Measurements from ENCODE around the gene NOS1AP.

NOS1AP gene

DNA sequence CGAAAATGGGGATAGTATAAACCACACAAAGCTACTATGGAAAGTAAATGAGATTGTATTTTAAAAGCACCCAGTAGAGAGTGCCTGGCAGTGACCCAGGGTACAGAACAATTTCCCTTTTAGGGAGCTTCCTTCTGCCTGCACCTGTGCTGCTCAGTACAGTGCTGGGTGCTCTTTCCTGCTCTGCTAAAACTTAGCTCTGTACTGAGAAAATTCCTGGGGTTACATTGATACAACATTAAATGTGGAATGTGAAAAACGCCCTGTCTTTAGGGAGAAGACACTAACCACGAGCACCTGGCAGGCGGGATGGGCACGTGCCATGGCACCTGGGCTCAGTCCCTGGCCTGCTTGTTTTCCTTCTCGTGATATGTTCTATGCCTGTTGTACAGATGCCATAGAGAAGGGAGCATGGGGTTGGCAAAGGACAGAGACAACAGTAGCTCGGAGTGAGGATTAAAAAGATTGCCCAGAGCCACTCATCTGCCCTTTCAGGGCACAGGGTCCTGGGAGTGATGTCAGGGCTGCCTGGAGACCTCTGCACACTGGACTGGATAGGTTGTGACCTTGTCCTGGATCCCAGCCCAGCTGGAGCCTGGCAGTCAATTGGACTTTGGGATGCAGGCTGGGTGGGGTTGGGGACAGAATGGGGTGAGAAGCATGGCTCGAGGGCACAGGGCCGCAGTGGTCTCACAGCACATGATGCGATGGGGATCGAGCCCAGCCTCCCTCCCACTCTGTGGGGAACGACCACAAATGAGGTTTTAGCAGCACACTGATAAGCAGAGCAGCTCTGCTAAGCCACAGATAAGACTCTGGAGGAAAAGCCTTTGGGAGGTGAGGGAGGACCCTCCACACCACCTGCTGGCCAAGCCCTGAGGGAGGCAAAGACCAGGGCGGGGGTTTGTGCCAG lies 302.9 kb downstream of the NOS1AP start:
- DNase-seq: no peak

DNA sequence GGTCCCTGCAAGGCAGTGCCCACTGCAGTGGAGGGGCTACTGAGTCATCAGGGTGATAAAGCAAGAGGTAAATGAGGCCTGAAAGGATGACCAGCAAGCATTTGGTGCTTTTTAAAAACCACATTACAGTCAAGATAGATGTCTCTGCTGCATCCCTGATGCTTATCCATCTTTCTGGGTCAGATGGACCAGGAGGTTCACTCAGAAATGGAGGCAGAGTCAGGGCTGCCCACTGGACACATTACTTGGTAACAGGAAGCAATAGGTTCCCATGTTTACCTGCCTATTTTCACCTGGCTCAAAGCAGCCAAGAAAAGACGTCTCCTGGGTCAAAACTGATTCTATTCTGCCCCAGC lies 303.6 kb downstream of the NOS1AP start:
- no peak for DNase-seq

DNA sequence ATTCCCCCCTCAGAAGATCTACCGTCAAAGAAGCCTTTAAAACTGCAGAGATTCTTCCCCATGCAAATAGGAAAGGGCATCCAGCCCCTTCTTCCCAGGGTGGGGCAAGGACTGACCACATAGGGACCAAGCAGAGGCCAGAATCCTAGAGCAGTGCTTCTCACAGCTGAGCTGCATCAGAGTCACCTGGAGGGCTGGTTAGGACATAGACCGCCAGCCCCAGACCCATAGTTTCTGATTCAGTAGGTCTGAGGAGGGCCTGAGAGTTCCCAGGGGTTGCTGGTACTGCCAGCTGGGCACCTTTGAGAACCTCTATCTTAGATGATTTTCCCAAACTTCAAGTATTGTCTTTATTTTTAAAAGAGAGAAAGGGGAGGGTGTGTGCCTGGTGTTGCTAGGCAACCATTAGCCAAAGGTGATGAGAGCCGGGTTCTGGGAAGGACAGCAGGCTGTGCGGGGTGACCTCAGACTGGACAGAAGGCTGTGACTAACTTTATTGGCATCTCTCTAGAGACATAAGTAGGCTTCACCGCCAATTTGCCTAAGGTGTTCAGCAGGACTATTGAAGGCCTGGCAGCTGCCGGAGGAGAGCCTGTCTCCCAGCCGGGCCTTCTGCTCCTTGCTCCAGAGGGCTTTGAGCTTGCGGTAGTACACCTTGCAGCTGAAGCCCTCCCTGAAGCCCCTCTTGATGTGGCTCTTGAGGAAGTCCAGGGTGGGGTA lies 304.2 kb downstream of the NOS1AP start:
- DNase-seq: no peak

DNA sequence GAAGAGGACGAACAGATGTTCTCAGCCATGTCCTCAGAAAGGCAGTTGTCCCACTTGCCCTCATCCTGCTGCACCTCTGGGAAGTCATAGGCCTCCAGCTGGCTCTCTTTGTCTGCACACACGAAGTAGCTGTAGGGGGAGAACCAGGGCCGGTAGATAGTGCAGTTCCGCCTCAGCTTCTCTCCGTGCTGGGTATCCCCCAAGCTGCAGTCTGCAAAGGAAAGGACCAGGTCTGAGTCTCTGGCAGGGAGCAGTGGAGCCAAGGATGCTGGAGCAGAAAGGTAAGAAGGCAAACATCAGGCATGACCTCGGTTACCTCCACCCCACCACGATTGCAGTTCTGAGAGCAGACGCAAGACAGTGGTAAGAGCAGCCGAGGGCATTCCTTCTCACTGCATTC lies 304.9 kb downstream of the NOS1AP start:
- no peak for DNase-seq

DNA sequence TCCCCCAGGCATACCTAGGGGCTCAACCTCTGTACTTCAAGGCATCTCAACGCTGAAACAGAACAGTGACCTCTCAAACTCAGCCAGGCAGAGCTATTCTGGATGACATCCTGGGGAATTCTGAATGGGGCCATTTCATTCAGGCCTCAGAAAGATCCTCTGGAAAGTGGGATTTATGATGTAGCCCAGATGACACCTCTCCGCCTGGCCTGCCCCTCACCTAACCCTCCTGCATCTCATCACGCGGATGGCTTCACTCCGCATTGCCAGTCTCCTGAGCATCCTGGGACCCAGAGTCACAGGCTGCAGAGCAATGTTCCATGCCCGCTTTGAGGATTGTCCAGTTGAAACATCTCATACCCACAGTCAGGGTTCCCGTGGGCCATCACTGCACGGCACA lies 306.0 kb downstream of the NOS1AP start:
- DNase-seq: no peak

DNA sequence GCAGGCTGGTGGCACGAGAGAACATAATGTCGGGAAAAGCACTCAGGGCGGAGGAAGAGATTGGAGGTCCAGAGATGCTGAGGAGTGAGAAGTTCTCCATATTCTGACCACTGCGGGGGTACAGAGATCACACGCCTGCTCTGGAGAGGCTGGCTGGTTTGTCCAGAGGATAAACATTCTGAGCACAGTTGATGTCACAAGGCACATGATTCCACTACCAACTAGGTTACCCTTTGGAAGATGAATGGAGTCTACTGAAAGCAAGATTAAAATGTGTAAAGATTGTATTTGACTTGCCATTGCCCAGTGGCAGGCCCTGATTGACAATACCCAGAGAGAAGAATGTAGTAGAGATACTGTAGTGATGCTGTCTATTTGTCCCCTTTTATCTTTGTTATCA lies 307.2 kb downstream of the NOS1AP start, which contains the start of gene SPATA46:
TSS of gene SPATA46 (minus strand) at position 164 of the 400 bp plus-strand sequence. CDS start at position 100, 64 bp downstream.
- DNase-seq: no peak

DNA sequence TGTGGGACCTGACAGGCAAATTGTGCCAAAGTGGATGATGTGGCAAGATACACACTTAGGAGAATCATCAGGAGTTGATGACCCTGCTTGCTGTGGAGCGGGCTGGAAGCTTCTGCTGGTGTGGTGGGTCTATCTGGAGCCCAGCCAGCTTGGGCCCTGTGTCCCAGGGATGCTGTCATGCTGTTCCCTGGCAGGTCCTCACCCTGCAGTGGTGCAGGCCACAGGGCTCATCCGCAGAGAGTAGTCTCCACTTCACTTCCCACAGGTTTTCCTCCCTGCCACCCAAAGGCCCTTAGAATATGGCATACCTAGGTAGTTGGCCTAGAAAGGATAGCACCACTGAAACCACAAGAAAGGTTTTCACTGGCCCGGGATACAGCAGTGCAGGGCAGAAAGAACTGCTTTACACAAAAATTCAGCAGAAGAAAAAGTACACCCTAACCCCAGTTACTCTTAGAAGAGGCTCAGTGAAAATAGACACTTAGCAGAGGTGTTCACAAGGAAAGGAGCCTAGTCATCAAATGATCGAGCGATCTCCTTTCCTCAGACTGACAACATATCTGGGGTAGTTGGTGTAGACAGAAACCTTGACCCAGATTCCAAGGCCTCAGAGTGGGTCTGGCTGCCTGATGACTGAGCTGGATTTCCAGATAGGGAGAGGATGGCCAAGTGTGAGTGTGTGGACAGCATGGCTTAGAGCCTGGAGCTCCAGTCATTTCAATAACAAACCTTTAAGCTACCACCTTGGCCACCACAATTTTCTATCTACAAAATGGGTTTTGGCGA lies 310.8 kb downstream of the NOS1AP start:
- DNase-seq: no peak

DNA sequence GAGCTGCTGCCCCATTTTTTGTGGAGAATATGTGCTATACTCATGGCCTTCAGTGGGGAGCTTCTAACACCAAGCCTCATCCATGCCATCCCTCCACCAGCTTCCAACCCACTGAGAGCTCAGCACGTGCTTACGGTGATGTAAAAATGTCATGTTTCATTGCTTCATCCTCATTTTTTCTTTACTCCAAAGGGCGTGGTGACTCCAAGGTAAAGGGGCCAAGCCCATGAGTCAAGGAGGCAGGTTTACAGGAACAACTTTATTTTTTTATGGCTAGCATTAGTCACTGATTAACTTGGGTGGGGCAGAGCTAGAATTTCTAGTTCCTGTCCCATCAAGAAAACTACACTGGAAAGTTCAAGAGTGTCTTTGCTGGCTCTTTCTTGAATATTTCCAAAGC lies 311.9 kb downstream of the NOS1AP start, which contains the start of gene C1orf226:
TSS of gene C1orf226 (plus strand) at position 346 of the 400 bp plus-strand sequence. CDS start 174 bp downstream, outside the sequence.
- no peak for DNase-seq

DNA sequence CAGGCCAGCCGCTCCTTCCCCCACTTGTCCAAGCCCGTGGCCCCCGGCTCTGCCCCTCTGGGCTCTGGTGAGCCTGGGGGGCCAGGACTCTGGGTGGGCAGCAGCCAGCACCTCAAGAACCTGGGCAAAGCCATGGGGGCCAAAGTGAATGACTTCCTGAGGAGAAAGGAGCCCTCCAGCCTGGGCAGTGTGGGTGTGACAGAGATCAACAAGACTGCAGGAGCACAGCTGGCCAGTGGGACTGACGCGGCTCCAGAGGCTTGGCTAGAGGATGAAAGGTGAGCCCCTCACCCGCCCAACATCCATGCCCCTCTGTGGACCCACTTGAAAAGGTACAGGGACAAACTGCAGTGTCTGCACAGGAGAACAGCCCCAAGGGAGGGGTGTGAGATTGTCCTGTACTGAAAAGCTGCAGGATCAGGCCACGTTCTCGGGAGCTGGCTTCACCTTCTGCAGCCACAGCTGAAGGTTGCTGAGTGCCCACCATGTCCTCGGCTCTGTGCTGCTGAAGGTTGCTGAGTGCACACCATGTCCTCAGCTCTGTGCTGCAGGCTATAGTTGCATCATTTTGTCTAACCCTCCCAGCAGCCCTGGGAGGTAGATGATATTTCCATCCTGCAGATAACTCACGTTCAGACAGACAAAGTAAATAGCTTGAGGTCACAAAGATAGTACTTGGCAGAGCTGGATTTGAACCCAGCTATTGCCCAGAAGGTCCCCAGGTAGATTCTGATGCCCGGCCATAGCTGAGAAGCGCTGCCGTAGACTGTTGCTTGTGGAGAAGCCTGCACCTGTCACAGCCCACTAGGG lies 312.7 kb downstream of the NOS1AP start:
- DNase-seq: no peak

DNA sequence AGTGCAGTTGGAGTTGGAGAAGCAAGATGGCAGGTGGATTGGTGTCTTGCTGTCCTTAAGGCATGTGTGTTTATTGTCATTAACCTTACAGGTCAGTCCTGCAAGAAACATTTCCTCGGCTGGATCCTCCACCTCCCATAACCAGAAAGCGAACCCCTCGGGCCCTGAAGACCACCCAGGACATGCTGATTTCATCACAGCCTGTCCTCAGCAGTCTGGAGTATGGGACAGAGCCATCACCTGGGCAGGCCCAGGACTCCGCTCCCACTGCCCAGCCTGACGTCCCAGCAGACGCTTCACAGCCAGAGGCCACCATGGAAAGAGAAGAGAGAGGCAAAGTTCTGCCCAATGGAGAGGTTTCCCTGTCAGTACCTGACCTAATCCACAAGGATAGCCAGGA lies 313.6 kb downstream of the NOS1AP start:
- DNase-seq: no peak

DNA sequence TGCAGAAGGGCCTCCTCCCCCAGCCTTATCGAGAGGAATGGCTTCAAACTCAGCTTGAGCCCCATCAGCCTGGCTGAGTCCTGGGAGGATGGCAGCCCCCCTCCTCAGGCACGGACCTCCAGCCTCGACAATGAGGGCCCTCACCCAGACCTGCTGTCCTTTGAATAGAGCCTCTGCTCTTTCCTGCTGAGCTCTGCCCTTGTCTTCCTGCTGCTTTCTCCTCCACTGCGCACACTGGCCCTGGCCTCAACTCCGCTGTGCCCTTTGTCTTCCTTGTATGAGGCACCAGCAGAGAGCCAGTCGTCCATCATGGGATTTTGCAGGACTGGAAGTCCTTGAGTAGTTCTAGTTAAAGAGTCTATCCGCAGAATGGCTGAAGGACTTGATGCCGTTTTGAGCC lies 314.0 kb downstream of the NOS1AP start:
- no peak for DNase-seq

DNA sequence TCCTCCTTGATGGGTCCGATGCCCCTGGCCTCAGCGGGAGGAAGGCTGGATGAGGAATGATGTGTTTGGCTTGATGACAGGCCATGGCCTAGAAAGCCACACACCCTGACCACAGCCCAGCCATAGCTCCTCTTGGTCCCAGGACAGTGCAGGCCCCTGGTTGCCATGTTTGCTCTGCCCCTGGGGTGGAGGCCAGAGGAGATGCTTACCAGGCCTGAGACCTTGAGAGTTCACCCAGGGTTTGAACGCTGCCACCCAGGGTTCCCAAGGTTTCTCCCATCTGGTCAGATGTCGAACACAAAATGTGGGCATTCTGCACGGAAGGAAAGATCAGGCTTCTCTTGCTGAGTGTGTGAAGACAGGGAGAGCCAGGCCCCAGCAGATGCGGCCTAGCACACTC lies 314.6 kb downstream of the NOS1AP start:
- no peak for DNase-seq

DNA sequence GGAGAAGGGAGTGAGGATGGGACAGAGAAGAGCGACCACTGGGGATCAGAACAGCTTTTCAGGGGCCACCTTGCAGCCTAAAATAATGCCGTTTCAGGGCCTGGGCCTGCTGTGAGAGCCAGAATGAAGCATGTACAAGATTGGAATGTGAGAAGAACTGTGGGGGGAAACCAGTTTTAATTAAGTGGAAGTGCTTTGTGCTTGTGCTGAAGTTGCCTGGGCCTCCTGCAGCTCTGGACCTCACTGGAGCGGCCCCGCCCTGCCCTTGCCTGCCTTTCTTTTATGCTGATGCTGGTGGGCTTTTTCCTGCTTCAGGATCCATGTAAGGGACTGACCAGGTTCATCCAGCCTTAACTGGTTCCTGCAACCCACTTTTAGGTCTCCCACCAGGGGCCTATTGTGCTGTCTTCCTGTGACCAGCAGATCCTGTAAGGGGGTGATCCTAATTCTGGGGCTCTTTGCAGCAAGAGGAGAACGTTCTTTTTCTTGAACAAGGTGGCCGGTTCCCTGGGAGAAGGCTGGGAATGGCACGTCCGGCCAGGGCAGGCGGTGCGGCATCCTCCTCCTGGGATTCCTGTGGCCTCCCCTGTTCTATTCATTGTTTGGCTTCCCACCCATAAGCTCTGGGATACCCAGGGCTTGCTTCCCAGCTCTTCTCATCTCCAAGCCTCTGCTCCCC lies 315.2 kb downstream of the NOS1AP start:
- no peak for DNase-seq

DNA sequence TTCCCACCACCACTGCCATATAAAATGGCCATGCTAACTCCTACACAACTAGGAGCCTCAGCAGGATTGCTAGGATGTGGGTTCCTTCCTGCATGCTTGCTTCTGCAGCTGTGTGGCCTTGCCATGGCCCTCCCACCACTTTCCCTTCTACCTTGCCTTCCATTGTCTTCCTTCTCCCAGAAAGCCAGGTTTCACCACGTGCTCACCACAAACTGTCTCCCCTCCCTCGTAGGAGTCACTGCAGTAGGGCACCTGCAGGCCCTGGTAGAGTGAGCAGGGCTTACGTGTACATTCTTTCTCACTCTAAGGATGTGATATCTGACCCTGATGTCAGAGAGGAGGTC lies 315.8 kb downstream of the NOS1AP start:
- DNase-seq: no peak

DNA sequence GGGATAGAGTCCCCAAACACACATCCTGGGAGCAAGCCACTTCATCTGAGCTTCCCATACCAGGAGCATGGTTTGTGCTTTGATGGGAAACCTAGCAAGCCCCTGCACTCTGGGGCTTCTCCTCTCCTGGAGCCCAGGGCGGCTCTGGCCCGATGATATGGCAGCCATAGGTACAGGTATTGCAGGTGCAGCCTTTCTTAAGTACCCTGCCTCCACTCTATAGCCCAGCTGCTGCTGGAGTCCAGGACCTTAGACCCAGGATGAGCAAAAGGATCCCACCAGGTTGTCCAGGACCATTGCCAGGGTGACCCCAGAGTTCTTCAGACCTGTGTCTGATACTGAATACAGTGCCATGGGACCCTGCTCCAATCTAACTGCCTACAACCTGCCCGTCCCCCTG lies 316.2 kb downstream of the NOS1AP start:
- no peak for DNase-seq

DNA sequence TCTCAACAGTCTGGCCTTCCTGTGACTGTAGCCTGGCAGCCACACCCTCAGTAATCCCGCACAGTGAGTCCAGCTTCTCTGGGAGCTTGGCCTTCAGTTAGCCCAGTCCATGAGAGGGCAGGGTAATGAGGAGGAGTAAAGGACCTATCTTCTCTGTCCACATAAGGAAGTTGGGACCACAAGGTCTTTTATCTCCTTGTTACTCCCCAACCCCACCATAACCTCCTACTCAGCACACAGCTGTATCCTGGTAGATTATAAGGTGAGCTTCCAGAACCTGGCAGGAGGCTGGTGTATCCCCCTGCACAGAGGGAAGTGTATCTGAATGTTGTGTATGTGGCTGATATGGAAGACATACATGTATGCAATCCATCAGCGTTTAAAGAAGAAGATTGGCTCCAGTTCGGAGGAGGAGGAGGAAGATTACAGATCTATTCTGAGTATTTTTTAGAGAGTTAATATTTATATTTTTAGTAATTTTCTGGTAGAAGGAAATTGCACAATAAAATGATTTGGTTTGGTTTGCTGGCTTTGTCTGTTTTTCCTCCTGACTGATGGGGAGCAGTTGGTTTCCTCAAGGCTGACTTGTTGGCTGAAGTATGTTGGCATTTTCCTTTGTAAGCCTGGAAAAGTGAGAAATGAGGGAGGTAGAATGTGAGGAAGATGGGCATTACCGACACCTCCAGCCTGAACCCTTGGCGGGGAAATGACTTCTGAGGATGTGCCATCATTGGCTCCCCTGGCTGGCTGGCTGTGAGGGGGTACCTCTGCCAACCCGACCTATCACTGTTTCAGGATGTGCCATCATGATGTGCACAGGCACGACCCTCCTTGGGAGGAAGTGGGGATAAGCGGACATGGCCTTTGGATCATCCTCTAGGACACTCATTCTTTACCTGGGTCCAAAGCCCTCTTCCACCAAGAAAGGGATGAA lies 317.1 kb downstream of the NOS1AP start:
- no peak for DNase-seq

DNA sequence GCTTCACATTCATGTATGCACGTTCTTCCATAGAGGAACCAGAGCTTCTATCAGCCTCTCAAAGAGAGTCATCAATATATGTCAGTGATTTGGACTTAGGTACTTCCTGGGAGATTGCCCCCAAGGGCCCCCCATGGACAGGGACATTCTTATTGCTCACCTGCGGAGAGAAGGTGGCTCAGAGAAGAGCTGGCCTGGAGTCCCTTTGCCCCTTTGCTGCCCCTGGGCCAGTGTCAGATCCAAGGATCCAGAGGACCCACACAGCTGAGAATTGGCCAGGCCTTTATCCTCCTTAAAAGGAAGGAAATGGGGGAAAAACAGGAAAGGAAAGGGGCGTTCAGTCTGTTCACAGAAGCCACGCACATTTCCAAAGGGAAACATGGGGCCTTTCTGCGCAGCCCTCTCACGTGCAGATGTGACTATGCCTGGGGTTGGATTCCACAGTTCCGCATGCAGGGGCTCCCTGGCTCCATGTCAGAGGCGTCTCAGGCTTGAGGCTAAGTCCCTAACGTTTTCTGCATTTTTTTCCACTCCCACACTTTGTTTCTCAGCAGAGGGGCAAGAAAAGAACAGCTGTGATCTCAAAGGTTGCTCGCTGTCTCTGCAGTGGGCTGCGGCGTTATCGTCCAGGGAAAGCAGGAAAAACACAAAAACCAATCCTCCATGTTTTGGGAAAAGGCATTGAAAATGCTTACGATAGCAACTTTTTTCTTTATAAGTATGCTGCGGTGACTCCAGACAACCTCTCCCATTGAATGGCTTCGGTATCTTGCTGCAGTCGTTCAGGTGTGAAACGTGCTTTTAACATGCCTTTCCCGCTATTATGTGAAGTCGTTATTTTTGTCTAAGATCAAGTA lies 318.0 kb downstream of the NOS1AP start:
- DNase-seq: no peak

DNA sequence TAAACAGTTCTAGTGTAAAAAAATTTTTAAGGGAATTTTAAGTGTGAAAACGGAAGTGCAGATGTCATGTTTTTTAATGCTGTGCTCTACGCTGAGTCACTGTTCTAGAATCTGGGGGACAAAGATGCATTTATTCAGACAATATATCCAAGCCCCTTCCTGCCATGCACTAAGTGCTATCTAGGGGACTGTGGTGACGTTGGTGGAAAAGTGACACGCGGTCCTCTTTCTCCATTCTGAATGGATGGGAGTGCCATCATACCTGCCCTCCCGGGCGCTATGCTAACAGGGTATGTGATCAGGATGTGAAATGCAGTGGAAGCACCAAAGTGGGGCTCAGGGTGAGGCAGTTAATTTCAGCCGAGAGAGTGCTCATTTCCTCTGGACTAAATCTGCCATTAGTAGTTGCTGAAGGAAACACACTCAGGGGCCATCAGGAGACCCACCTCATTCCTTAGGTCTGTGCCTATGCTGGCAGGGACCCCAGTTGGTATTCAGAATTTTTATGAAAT lies 318.6 kb downstream of the NOS1AP start:
- DNase-seq: no peak

DNA sequence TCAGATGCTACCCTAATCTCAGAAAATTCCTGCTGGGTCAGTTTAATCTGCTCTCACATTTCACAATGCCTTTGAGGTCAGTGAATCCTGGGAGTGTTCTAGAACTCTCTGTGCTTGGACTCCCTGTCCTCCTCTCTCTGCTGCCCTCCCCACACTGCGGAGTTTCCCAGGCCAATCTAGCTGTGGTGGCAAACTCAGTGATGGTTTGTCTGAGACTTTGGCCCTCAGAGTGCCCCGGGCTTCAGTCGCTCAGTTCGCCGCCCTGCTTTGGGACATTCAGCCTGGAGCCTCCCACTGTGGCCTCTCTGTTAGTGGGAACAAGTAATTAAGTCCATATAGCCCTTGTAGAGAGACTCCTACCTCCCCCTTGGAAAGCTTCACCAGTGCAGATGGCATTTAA lies 319.1 kb downstream of the NOS1AP start:
- DNase-seq: no peak

Measured in inflammatory macrophage treated with lipopolysaccharide for 1 hour (primary cell).